WI38 (cell line): ENCODE data around the gene OR2V1.

Source experiments
- H3K4me3 ChIP-seq: 2 replicates; pipeline ENCODE4 v1.5.1; 2011; ENCODE audit warnings: low read depth, mild to moderate bottlenecking, control low read depth, low read length
- CTCF ChIP-seq: IDR thresholded peaks from 2 replicates; pipeline ENCODE4 v1.5.1; 2012; ENCODE audit warnings: low read depth, mild to moderate bottlenecking, control low read depth, low read length

Gene OR2V1

GRCh38 chr5:181087309-181087708 lies 43.7 kb downstream of the OR2V1 start:
- no peak for TF ChIP-seq CTCF
- no peak overlapping the region for H3K4me3 ChIP-seq

GRCh38 chr5:181086884-181087205 lies 44.1 kb downstream of the OR2V1 start:
- no peak overlapping the region for H3K4me3 ChIP-seq
- no peak for TF ChIP-seq CTCF

- TF ChIP-seq CTCF = no peak
- no peak overlapping the region for H3K4me3 ChIP-seq
These were observed 44.7 kb downstream of the OR2V1 start for GRCh38 chr5:181086026-181086883.

GRCh38 chr5:181084621-181085195 lies 46.3 kb downstream of the OR2V1 start:
- H3K4me3 ChIP-seq = no peak overlapping the region
- no peak for TF ChIP-seq CTCF

GRCh38 chr5:181081989-181082388 lies 49.0 kb downstream of the OR2V1 start:
- H3K4me3 ChIP-seq = no peak overlapping the region
- no peak for TF ChIP-seq CTCF

- no peak for TF ChIP-seq CTCF
- H3K4me3 ChIP-seq = no peak overlapping the region
These were observed 54.0 kb downstream of the OR2V1 start for GRCh38 chr5:181076920-181077319.
